NCI-H1092 (cell line): Measurements from ENCODE around the gene PTBP1.
A peak's percentile ranks its signal among the peaks of the same experiment; 100 is the strongest.

Source experiments
- DNase-seq: peaks from one replicate; lab custom pipeline; 2025; lab: John Stamatoyannopoulos, UW

PTBP1 gene

GRCh38 chr19:797528-798414 lies 519 bp downstream of the PTBP1 start:
- DNase-seq, result peak; percentile 92

GRCh38 chr19:798415-799075 lies 1.3 kb downstream of the PTBP1 start:
- no peak for DNase-seq

DNA sequence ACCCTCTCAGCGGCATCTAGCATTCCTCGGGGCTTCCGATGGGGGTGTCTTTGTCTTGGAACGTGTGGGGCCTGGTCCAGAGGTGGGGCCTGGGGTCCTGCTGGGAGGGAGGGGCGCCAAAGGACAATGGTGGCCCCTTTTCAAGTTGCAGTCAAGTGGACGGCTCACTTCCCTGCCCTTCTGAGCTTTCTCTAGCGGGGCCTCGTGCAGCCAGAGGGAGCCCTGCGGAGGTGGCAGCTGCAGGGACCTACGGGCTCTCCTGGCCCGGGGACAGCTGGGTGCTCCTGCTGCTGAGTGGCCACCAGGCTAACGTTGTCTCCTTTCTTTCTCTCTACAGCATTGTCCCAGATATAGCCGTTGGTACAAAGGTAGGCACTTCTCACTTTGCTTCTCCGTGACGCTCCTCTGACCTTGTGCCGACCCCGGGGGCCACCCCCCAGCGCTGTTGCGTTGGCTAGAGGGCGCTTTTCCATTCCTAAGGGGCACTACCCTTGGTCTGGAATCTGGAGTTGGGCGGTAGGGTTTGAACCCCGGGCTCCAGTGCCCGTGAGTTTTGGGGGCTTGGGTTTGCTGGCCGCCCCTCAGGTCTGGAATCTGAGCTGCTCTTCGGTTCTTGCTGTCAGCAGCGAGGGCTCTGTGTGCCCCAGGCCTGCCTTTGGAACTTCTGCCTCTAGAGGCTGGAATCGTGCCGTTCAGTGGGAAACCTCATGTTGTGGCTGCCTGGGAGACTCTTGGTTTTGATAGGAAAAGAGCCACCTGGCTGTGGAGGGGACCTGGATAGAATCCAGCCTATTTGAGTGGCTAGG lies 2.0 kb downstream of the PTBP1 start:
- no peak for DNase-seq

DNA sequence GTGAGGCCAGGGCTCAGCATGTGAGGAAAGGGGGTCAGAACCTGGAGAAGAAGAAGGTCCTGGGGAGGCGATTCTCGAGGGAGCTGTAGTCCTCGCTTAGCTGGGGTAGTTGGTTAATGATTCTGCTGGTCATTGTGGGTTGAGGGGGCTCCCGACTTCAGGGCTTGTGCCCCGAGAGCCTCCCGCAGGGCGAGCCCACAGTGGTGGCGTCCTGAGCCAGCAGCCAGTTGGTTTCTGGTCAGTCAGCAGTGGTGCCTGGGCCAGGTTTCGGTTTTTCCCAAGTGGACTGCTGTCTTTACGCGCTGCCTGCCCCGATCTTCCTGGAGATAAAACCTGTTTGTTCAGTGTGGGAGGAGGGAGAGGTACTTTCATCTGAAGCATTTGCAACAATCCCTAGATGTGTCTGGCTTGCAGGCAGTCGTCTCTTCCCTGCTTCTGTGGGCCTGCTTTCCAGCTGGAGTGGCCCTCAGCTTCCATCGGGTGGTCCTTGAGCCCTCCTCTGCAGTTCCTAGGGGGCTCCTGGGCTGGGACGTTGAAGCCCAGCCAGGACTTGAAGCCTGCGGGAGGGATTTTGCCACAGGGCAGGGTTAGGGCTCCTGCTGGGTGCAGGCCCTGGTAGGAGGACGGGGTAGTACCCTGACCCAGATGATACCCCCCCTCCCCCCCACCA lies 3.2 kb downstream of the PTBP1 start:
- DNase-seq, result no peak

- no peak for DNase-seq
These were observed 4.0 kb downstream of the PTBP1 start for GRCh38 chr19:801030-801860.

GRCh38 chr19:801861-802497 lies 4.7 kb downstream of the PTBP1 start:
- no peak for DNase-seq

GRCh38 chr19:802498-803098 lies 5.3 kb downstream of the PTBP1 start:
- DNase-seq, result no peak

DNA sequence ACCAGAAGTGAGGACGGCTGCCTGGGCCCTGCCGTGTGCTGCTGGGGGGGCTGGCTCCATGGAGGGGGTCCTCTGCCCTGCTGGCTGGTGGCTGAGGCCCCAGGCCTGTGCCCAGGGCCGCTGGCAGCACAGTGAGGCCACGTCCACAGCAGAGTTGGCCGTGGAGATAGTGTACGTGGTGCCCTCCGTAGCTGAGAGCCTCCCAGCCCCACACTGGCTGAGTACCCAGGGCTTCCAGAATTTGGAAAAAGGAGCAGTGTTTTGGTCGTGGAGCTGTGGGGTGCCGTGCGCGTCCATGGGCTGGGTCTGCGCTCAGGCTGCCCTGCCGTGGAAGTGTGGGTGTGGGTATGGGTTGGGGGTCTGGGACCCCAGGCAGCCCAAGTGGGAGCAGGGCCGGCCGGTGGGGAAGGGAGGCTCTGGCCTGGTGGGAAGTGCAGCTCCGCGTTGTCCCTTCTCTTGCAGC lies 5.9 kb downstream of the PTBP1 start:
- no peak for DNase-seq

- no peak for DNase-seq
These were observed 6.6 kb downstream of the PTBP1 start for GRCh38 chr19:803686-804418.

DNA sequence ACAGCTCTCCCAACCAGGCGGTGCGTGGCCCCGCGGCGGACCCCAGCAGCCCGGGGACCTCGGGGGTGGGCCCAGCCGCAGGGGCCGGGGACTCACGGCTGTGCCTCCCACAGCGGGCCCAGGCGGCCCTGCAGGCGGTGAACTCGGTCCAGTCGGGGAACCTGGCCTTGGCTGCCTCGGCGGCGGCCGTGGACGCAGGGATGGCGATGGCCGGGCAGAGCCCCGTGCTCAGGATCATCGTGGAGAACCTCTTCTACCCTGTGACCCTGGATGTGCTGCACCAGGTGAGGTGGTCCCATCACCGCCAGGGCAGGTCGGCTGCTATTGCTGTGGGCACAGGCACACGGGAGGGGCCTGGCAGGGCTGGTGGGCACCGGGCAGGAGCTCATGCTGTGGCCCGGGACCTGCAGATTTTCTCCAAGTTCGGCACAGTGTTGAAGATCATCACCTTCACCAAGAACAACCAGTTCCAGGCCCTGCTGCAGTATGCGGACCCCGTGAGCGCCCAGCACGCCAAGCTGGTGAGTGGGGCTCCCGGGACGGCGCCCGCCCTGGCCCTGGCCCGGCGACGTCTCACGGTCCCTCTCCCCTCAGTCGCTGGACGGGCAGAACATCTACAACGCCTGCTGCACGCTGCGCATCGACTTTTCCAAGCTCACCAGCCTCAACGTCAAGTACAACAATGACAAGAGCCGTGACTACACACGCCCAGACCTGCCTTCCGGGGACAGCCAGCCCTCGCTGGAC lies 7.3 kb downstream of the PTBP1 start:
- no peak for DNase-seq

- DNase-seq, result no peak
These were observed 7.9 kb downstream of the PTBP1 start for GRCh38 chr19:805166-805551.

DNA sequence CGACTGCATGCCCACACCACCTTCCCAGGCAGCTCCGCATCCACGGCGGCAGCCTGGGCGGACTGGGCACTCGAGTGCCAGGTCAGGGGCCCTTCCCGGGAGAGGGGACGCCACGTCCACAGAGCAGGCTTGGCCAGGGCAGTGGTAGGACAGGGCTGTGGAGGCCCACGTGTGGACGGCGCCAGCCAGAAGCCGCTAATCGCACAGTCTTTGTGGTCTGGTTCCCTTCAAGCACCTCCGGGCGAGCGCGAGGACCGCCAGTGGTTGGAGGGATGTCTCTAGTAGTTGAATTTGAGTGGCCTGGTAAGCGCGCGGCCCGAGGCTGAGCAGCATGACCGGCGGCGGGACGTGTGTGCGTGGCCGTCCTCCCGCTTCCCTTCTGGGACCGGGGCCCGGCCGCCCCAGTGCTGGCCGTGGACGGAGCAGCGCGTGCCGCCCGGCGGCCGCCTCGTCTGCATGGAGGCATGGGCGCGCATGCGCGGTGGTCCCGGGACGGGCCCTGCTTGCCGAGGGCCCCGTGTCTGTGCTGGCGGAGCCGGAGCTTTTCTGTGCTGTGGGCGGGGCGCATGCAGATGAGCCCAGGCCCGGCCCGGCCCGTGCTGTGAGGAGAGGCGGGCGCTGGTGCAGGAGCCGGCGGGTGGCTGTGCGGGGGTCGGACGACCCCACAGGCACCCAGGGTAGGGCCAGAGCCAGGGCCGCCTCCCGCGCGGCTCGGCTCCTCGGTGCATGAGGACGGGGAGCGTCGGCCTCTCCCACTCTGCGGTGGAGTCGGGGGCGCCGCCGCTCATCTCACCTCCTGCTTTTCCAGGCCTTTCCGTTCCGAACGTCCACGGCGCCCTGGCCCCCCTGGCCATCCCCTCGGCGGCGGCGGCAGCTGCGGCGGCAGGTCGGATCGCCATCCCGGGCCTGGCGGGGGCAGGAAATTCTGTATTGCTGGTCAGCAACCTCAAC lies 8.6 kb downstream of the PTBP1 start:
- DNase-seq, result no peak

GRCh38 chr19:806815-807421 lies 9.7 kb downstream of the PTBP1 start:
- no peak for DNase-seq

- DNase-seq, result no peak
These were observed 10.6 kb downstream of the PTBP1 start for GRCh38 chr19:807627-808422.

GRCh38 chr19:808423-808775 lies 11.1 kb downstream of the PTBP1 start:
- no peak for DNase-seq

DNA sequence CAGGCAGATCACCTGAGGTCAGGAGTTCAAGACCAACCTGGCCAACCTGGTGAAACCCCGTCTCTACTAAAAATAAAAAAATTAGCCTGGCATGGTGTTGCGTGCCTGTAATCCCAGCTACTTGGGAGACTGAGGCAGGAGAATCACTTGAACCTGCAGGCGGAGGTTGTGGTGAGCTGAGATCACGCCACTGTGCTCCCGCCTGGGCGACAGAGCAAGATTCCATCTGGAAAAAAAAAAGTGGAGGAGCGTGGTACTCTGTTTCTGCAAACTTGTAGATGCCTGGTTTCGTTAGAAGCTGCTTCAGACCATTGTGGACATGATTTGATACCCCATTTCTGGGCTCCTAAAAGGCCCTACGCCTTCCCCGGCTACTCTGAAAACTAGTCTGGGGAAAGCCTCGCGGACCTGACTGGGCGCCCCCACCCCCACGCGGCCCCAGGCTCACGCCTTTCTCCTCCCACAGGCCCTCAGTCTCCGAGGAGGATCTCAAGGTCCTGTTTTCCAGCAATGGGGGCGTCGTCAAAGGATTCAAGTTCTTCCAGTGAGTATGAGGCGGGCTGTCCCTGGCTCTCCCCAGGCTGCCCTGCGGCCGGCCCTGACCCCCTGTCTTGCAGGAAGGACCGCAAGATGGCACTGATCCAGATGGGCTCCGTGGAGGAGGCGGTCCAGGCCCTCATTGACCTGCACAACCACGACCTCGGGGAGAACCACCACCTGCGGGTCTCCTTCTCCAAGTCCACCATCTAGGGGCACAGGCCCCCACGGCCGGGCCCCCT lies 13.0 kb downstream of the PTBP1 start:
- DNase-seq, result no peak
